DOHH2 (cell line): Measurements from ENCODE around the gene NCR1.

ENCODE experiments used
- CTCF ChIP-seq: fragments of 200-600 bp; sonication (generic); IDR thresholded peaks from one replicate; pipeline ENCODE4 v1.5.1; 2014; ENCODE audit warnings: antibody characterized with exemption, mild to moderate bottlenecking, low read depth, low read length; ENCODE audit not compliant: poor library complexity, severe bottlenecking
- EZH2phosphoT487 ChIP-seq: fragments of 200-600 bp; sonication (generic); IDR thresholded peaks from 2 replicates; pipeline ENCODE4 v1.6.1; 2017; ENCODE audit warnings: borderline replicate concordance, mild to moderate bottlenecking, antibody characterized with exemption, low read length, moderate library complexity, mixed read lengths

- TF ChIP-seq CTCF (no peak), EZH2phosphoT487 (no peak)
These were observed 22.7 kb upstream of the NCR1 start for GRCh38 chr19:54883228-54883627.
